Heart left ventricle (tissue), 13 donors: ENCODE results near the gene MAP3K7CL.

Experiments used
- POLR2A ChIP-seq, 2 donors: fragments of 450-650 bp; IDR thresholded peaks; one replicate each; pipeline ENCODE4 v1.6.1; 2017; ENCODE audit warnings: antibody characterized with exemption in 2 of 2, mild to moderate bottlenecking in 2 of 2, moderate library complexity in 2 of 2
- TF ChIP-seq, protein P1 (sequence below), 12 donors: fragments of 200-600 bp; sonication (generic) in 4 of 12; IDR thresholded peaks; one replicate each; pipeline versions ENCODE4 v1.5.0 to v1.8.0; 2018 to 2022; ENCODE audit warnings: antibody characterized with exemption in 12 of 12, mild to moderate bottlenecking in 5 of 12
- donor health status: ischemic (EF 13 %, LVEDD 7.1; RV severe dilation, severe dysfunction).
- donor health status: DM: no; HTN: yes; CAD: no.
- donor health status: DM: no; HTN: no; CAD: no.
- donor health status: ischemic (EF 25% LVEDD 6.9; RV normal size, moderate dysfunction).
- donor health status: ischemic (EF 25% LVEDD 5.7; RV mildly dilated, moderate dysfunction).
- donor health status: ischemic (EF 35%, LVEDD 5.7; RV mildly dilated, moderate dysfunction).
- donor health status: nonischemic (EF 11% LVEDD 7.7; RV severe dilation, severe dysfunction).
- donor health status: DM: yes; HTN: yes; CAD: no.
- donor health status: PGD.
- donor health status: ischemic (EF 29% LVEDD 5.4; RV normal size, mild dysfunction).
- donor health status: nonischemic (EF 23%, LVEDD 6.1; RV moderate dilation, normal function).

DNA sequence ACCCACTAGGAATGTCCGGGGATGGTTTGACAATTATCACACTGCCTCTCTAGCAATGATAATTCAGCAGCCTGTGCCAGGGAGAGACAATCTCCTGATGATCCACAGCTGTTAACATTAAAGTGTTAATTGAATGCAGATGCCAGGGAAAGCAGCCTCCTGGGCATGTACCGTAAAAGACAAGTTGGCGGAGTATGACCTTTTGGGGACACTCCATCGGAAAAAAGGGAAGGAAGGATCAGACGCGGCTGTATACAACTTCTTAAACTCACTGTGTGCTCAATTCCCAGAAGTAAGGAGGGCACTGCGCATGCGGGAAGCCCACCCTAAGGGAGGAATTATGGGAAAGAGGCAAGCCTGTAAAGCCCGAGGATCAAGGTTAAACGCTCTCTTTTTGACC is 62.6 kb downstream of the MAP3K7CL start:
- TF ChIP-seq, protein P1, sequence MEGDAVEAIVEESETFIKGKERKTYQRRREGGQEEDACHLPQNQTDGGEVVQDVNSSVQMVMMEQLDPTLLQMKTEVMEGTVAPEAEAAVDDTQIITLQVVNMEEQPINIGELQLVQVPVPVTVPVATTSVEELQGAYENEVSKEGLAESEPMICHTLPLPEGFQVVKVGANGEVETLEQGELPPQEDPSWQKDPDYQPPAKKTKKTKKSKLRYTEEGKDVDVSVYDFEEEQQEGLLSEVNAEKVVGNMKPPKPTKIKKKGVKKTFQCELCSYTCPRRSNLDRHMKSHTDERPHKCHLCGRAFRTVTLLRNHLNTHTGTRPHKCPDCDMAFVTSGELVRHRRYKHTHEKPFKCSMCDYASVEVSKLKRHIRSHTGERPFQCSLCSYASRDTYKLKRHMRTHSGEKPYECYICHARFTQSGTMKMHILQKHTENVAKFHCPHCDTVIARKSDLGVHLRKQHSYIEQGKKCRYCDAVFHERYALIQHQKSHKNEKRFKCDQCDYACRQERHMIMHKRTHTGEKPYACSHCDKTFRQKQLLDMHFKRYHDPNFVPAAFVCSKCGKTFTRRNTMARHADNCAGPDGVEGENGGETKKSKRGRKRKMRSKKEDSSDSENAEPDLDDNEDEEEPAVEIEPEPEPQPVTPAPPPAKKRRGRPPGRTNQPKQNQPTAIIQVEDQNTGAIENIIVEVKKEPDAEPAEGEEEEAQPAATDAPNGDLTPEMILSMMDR (IDR thresholded peaks at IDR 0.05) = no peak
- TF ChIP-seq POLR2A (IDR thresholded peaks at IDR 0.05) = no peak
